ENCODE results near the gene EFNA4.

The EFNA4 gene

GRCh38 chr1:155052439-155053395 lies 10.8 kb upstream of the EFNA4 start:
- DNase-seq (ENCODE audit: low spot score in 2 of 2) (no peak), ATAC-seq (ENCODE audit: low read depth) (peak; percentile 12)
- H3K36me3 Mint-ChIP-seq = peaks cover 2% of the 10 kb centered on the region
- peaks cover 9% of the 10 kb centered on the region for H3K4me1 Mint-ChIP-seq
- H3K27ac Mint-ChIP-seq = no peak overlapping the region
- H3K9me3 Mint-ChIP-seq = no peaks in the 10 kb centered on the region
- no peaks in the 10 kb centered on the region for H3K27me3 Mint-ChIP-seq
- H3K4me3 Mint-ChIP-seq = peak overlapping the region; percentile 91

GRCh38 chr1:155053531-155054105 lies 9.9 kb upstream of the EFNA4 start:
- H3K4me3 Mint-ChIP-seq = no peak overlapping the region
- H3K36me3 Mint-ChIP-seq = peaks cover 2% of the 10 kb centered on the region
- H3K27ac Mint-ChIP-seq = no peak overlapping the region
- H3K9me3 Mint-ChIP-seq = no peaks in the 10 kb centered on the region
- no peaks in the 10 kb centered on the region for H3K27me3 Mint-ChIP-seq
- ATAC-seq (ENCODE audit: low read depth) (no peak), DNase-seq (ENCODE audit: low spot score in 2 of 2) (no peak)
- peaks cover 9% of the 10 kb centered on the region for H3K4me1 Mint-ChIP-seq

GRCh38 chr1:155057104-155057503 lies 6.4 kb upstream of the EFNA4 start:
- H3K27me3 Mint-ChIP-seq = no peaks in the 10 kb centered on the region
- H3K4me3 Mint-ChIP-seq = no peak overlapping the region
- H3K27ac Mint-ChIP-seq = no peak overlapping the region
- peaks cover 2% of the 10 kb centered on the region for H3K36me3 Mint-ChIP-seq
- peaks cover 10% of the 10 kb centered on the region for H3K4me1 Mint-ChIP-seq
- no peaks in the 10 kb centered on the region for H3K9me3 Mint-ChIP-seq
- ATAC-seq (ENCODE audit: low read depth) (no peak), DNase-seq (ENCODE audit: low spot score in 2 of 2) (no peak)

- DNase-seq (ENCODE audit: low spot score in 2 of 2) = no peak
Measured at GRCh38 chr1:155057788-155058211, 5.7 kb upstream of the EFNA4 start.

GRCh38 chr1:155060736-155061135 lies 2.8 kb upstream of the EFNA4 start:
- Mint-ChIP-seq H3K4me1 (peaks cover 17% of the 10 kb centered on the region), H3K4me3 (no peak overlapping the region), H3K36me3 (peaks cover 2% of the 10 kb centered on the region), H3K27ac (no peak overlapping the region), H3K27me3 (no peaks in the 10 kb centered on the region), H3K9me3 (no peaks in the 10 kb centered on the region)
- ATAC-seq (ENCODE audit: low read depth) = no peak
- no peak for DNase-seq (ENCODE audit: low spot score in 2 of 2)

More at GRCh38 chr1:155057788-155058211, 5.7 kb upstream of the EFNA4 start:
- no peak overlapping the region for H3K4me3 Mint-ChIP-seq
- no peaks in the 10 kb centered on the region for H3K9me3 Mint-ChIP-seq
- peaks cover 8% of the 10 kb centered on the region for H3K4me1 Mint-ChIP-seq
- H3K27ac Mint-ChIP-seq = no peak overlapping the region
- peaks cover 2% of the 10 kb centered on the region for H3K36me3 Mint-ChIP-seq
- ATAC-seq (ENCODE audit: low read depth) = no peak
- H3K27me3 Mint-ChIP-seq = no peaks in the 10 kb centered on the region

GRCh38 chr1:155061381-155062150 lies 2.0 kb upstream of the EFNA4 start:
- Mint-ChIP-seq H3K4me1 (peaks cover 20% of the 10 kb centered on the region), H3K27ac (no peak overlapping the region), H3K27me3 (no peaks in the 10 kb centered on the region), H3K9me3 (no peaks in the 10 kb centered on the region), H3K36me3 (peaks cover 2% of the 10 kb centered on the region), H3K4me3 (peak overlapping the region; percentile 35)
- peak; percentile 53 for ATAC-seq (ENCODE audit: low read depth)
- peak; percentile 100 for DNase-seq (ENCODE audit: low spot score in 2 of 2)

- DNase-seq (ENCODE audit: low spot score in 2 of 2) (no peak), ATAC-seq (ENCODE audit: low read depth) (no peak)
- no peaks in the 10 kb centered on the region for H3K27me3 Mint-ChIP-seq
- H3K4me3 Mint-ChIP-seq = peak overlapping the region; percentile 96
- peaks cover 6% of the 10 kb centered on the region for H3K36me3 Mint-ChIP-seq
- H3K9me3 Mint-ChIP-seq = no peaks in the 10 kb centered on the region
- H3K4me1 Mint-ChIP-seq = peaks cover 24% of the 10 kb centered on the region
- no peak overlapping the region for H3K27ac Mint-ChIP-seq
Measured at GRCh38 chr1:155062151-155062686, 1.3 kb upstream of the EFNA4 start.

- ATAC-seq (ENCODE audit: low read depth) (peak; percentile 22), DNase-seq (ENCODE audit: low spot score in 2 of 2) (peak; percentile 78 to 86)
- Mint-ChIP-seq H3K27me3 (no peaks in the 10 kb centered on the region), H3K36me3 (peaks cover 9% of the 10 kb centered on the region), H3K4me3 (peak overlapping the region; percentile 96), H3K9me3 (no peaks in the 10 kb centered on the region), H3K27ac (peak overlapping the region; percentile 11), H3K4me1 (peaks cover 26% of the 10 kb centered on the region)
Measured at GRCh38 chr1:155062702-155063411, 683 bp upstream of the EFNA4 start.

GRCh38 chr1:155064111-155064831 lies 731 bp downstream of the EFNA4 start:
- ATAC-seq (ENCODE audit: low read depth) (no peak), DNase-seq (ENCODE audit: low spot score in 2 of 2) (no peak)
- no peaks in the 10 kb centered on the region for H3K9me3 Mint-ChIP-seq
- H3K27ac Mint-ChIP-seq = peak overlapping the region; percentile 67
- peak overlapping the region; percentile 92 for H3K4me3 Mint-ChIP-seq
- H3K27me3 Mint-ChIP-seq = no peaks in the 10 kb centered on the region
- H3K36me3 Mint-ChIP-seq = peaks cover 14% of the 10 kb centered on the region
- peaks cover 29% of the 10 kb centered on the region for H3K4me1 Mint-ChIP-seq

- H3K4me1 Mint-ChIP-seq = peaks cover 29% of the 10 kb centered on the region
- ATAC-seq (ENCODE audit: low read depth) (no peak), DNase-seq (ENCODE audit: low spot score in 2 of 2) (no peak)
- H3K36me3 Mint-ChIP-seq = peaks cover 14% of the 10 kb centered on the region
- no peaks in the 10 kb centered on the region for H3K27me3 Mint-ChIP-seq
- peak overlapping the region; percentile 92 for H3K4me3 Mint-ChIP-seq
- peak overlapping the region; percentile 67 for H3K27ac Mint-ChIP-seq
- H3K9me3 Mint-ChIP-seq = no peaks in the 10 kb centered on the region
Measured at GRCh38 chr1:155064832-155065429, 1.4 kb downstream of the EFNA4 start.

GRCh38 chr1:155066777-155067176 lies 3.2 kb downstream of the EFNA4 start:
- Mint-ChIP-seq H3K4me3 (no peak overlapping the region), H3K27ac (no peak overlapping the region), H3K4me1 (peaks cover 28% of the 10 kb centered on the region), H3K27me3 (no peaks in the 10 kb centered on the region), H3K9me3 (no peaks in the 10 kb centered on the region), H3K36me3 (peaks cover 14% of the 10 kb centered on the region)
- DNase-seq (ENCODE audit: low spot score in 2 of 2) (no peak), ATAC-seq (ENCODE audit: low read depth) (no peak)

GRCh38 chr1:155068599-155068998 lies 5.1 kb downstream of the EFNA4 start:
- Mint-ChIP-seq H3K9me3 (no peaks in the 10 kb centered on the region), H3K4me3 (no peak overlapping the region), H3K27ac (no peak overlapping the region), H3K4me1 (peaks cover 34% of the 10 kb centered on the region), H3K27me3 (no peaks in the 10 kb centered on the region), H3K36me3 (peaks cover 14% of the 10 kb centered on the region)
- no peak for ATAC-seq (ENCODE audit: low read depth)
- no peak for DNase-seq (ENCODE audit: low spot score in 2 of 2)

All from memory B cell (primary cell).